Mesenchymal stem cell (in vitro differentiated cells and primary cell): ENCODE data around the gene RSPH1.
A peak's percentile ranks its signal among the peaks of the same experiment; 100 is the strongest.

Source experiments
- DNase-seq: peaks from one replicate; pipeline ENCODE4 v3.0.0-alpha.2; 2013
- H2AFZ ChIP-seq: one replicate; pipeline ENCODE4 v1.6.1; 2013; ENCODE audit warnings: low read depth, mild to moderate bottlenecking, control low read depth, inconsistent platforms, low read length, moderate library complexity
- H2AK5ac ChIP-seq: 2 replicates; pipeline ENCODE4 v1.6.1; 2013; ENCODE audit warnings: low read length, moderate library complexity, mild to moderate bottlenecking, inconsistent platforms; ENCODE audit not compliant: severe bottlenecking
- H2BK120ac ChIP-seq: one replicate; pipeline ENCODE4 v1.6.1; 2013; ENCODE audit warnings: low read depth, mild to moderate bottlenecking, inconsistent platforms, low read length, moderate library complexity
- H2BK12ac ChIP-seq, 2 experiments: one replicate each; pipeline ENCODE4 v1.6.1; 2013; ENCODE audit warnings: inconsistent platforms in 2 of 2, low read length in 2 of 2, mild to moderate bottlenecking in 2 of 2, moderate library complexity in 2 of 2, control low read depth in 1 of 2
- H2BK15ac ChIP-seq: one replicate; pipeline ENCODE4 v1.6.1; 2013; ENCODE audit warnings: mild to moderate bottlenecking, low read depth, inconsistent platforms; ENCODE audit not compliant: poor library complexity, severe bottlenecking
- H2BK5ac ChIP-seq: 2 replicates; pipeline ENCODE4 v1.6.1; 2013; ENCODE audit warnings: low read depth, mild to moderate bottlenecking, low read length, control low read depth, inconsistent platforms; ENCODE audit not compliant: poor library complexity, severe bottlenecking
- H3K14ac ChIP-seq, 2 experiments: one replicate each; pipeline ENCODE4 v1.6.1; 2013; ENCODE audit warnings: inconsistent platforms in 2 of 2, low read length in 2 of 2, control low read depth in 1 of 2, mild to moderate bottlenecking in 1 of 2, moderate library complexity in 1 of 2
- H3K18ac ChIP-seq, 2 experiments: one replicate each; pipeline ENCODE4 v1.6.1; 2013; ENCODE audit warnings: inconsistent platforms in 2 of 2, low read length in 2 of 2, control low read depth in 1 of 2, low read depth in 1 of 2, mild to moderate bottlenecking in 1 of 2
- H3K23ac ChIP-seq, 2 experiments: one replicate each; pipeline ENCODE4 v1.6.1; 2013; ENCODE audit warnings: inconsistent platforms in 2 of 2, low read length in 2 of 2, mild to moderate bottlenecking in 2 of 2, moderate library complexity in 2 of 2, control low read depth in 1 of 2
- H3K27ac ChIP-seq: 2 replicates; pipeline ENCODE4 v1.5.1; 2013; ENCODE audit warnings: mild to moderate bottlenecking, moderate library complexity, low read length, control low read depth, inconsistent platforms; ENCODE audit not compliant: poor library complexity, severe bottlenecking
- H3K27me3 ChIP-seq, 2 experiments: 2 replicates each; pipeline versions ENCODE4 v1.6.1 to v1.7.0; 2013; ENCODE audit warnings: low read length in 2 of 2, mild to moderate bottlenecking in 2 of 2, moderate library complexity in 2 of 2, control low read depth in 1 of 2, inconsistent platforms in 1 of 2; ENCODE audit not compliant: control insufficient read depth in 1 of 2, insufficient read depth in 1 of 2
- H3K36me3 ChIP-seq, 2 experiments: 2 replicates each; pipeline versions ENCODE4 v1.6.1 to v1.7.0; 2013; ENCODE audit warnings: low read length in 2 of 2, control low read depth in 1 of 2, inconsistent platforms in 1 of 2, low read depth in 1 of 2, mild to moderate bottlenecking in 1 of 2; ENCODE audit not compliant: insufficient read depth in 2 of 2, control insufficient read depth in 1 of 2
- H3K4ac ChIP-seq, 2 experiments: one replicate each; pipeline ENCODE4 v1.6.1; 2013; ENCODE audit warnings: inconsistent platforms in 2 of 2, low read length in 2 of 2, mild to moderate bottlenecking in 2 of 2, moderate library complexity in 2 of 2, control low read depth in 1 of 2, low read depth in 1 of 2
- H3K4me1 ChIP-seq: 2 replicates; pipeline ENCODE4 v1.6.1; 2013; ENCODE audit warnings: low read depth, low read length, control low read depth; ENCODE audit not compliant: control insufficient read depth, insufficient read depth
- H3K4me2 ChIP-seq: 2 replicates; pipeline ENCODE4 v1.6.1; 2013; ENCODE audit warnings: low read length, mild to moderate bottlenecking, inconsistent platforms; ENCODE audit not compliant: poor library complexity, severe bottlenecking
- H3K4me3 ChIP-seq, 2 experiments: 2 replicates each; pipeline versions ENCODE4 v1.5.1 to v1.7.0; 2013; ENCODE audit warnings: low read length in 2 of 2, mild to moderate bottlenecking in 2 of 2, control low read depth in 1 of 2, low read depth in 1 of 2; ENCODE audit not compliant: insufficient read depth in 1 of 2
- H3K79me1 ChIP-seq: replicated peaks from 2 replicates; pipeline ENCODE4 v1.6.1; 2013; ENCODE audit warnings: mild to moderate bottlenecking, control low read depth, low read length, inconsistent platforms; ENCODE audit not compliant: poor library complexity, severe bottlenecking
- H3K9ac ChIP-seq: 2 replicates; pipeline ENCODE4 v1.7.0; 2013; ENCODE audit warnings: mild to moderate bottlenecking, low read length, moderate library complexity
- H3K9me3 ChIP-seq: 2 replicates; pipeline ENCODE4 v1.7.0; 2013; ENCODE audit warnings: mild to moderate bottlenecking, low read length; ENCODE audit not compliant: control insufficient read depth
- H4K8ac ChIP-seq: one replicate; pipeline ENCODE4 v1.6.1; 2013; ENCODE audit warnings: inconsistent platforms, mild to moderate bottlenecking, low read length, moderate library complexity
- H4K91ac ChIP-seq: one replicate; pipeline ENCODE4 v1.6.1; 2013; ENCODE audit warnings: mild to moderate bottlenecking, low read length, inconsistent platforms
- WGBS: methylation state at CpG from one replicate; pipeline ENCODE4 v1.1.7; 2013; ENCODE audit warnings: mixed read lengths; 5-methylcytosine and 5-hydroxymethylcytosine counted together

The RSPH1 gene

DNA sequence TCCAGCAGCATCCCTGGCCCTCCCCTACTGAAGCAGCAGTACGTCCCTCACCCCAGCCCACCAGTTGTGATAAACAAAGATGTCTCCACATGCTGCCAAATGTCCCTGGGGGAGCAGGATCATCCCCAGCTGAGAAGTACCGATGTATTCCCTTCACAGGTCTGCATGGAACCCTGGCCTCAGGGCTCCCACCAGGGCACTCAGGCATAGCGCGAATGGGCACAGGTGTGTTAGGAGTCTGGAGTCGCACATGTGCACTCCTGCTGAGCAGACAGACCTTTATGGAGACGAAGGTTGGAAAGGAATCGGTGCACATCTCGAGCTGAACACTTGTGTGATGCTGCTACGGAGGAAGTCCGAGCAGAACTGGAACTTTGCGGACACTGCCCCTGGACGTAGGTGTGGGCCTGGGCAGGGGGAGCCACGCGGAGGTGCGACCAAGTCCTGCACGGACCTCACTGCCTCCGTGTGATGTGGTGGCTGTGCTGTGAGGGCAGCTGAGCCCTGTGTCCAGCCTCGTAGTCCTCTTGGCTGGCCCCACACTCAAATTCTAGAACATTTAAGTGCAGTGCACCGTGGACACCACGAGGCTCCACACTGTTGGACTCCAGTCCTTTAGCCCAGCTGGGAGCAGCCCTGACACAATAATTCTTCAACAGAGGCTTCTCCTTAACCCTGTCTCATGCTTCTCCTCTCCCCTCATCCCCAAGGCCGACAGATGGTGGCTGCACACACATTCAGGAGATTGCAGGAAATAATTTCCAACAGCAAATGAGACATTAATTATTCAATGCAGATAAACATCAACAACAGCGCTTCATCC is 43.4 kb downstream of the RSPH1 start:
- Histone ChIP-seq H2AK5ac (peak overlapping the region; percentile 47), H3K14ac (no peak overlapping the region), H3K27ac (no peak overlapping the region), H2BK12ac (no peak overlapping the region), H2BK5ac (no peak overlapping the region), H2AFZ (no peak overlapping the region), H4K8ac (no peak overlapping the region), H3K18ac (no peak overlapping the region), H3K4ac (no peak overlapping the region), H2BK15ac (no peak overlapping the region), H3K79me1 (no peaks in the 10 kb centered on the region), H3K4me1 (peaks cover 36% of the 10 kb centered on the region), H4K91ac (no peak overlapping the region), H3K9me3 (no peaks in the 10 kb centered on the region), H3K27me3 (peaks cover 0 to 48% of the 10 kb centered on the region in 2 experiments), H3K4me2 (no peak overlapping the region), H3K9ac (no peak overlapping the region), H2BK120ac (no peak overlapping the region), H3K4me3 (no peak overlapping the region), H3K36me3 (no peaks in the 10 kb centered on the region), H3K23ac (no peak overlapping the region)
- no peak for DNase-seq
- WGBS: 88% methylated on average over 22 of the region's 22 CpGs

DNA sequence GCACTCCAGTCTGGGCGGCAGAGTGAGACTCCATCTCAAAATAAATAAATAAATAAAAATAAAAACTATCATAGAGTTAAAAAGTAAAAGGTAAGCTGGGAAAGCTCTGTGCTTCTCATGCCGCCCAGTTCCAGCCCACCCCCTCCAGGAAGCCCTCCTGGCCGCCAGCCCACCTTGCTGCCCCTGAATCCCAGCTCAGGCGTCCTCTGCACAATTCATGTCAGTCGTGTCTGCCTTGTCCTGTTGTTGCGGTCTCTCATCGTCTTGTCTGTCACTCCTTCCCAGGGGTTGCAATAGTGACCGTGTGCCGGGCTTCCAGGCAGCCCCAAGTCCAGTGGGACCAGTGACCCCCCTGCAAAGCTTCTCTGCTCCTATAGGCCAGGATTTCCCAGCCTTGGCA is 44.1 kb downstream of the RSPH1 start:
- Histone ChIP-seq H3K4me3 (no peak overlapping the region), H3K27me3 (peaks cover 0 to 53% of the 10 kb centered on the region in 2 experiments), H3K18ac (no peak overlapping the region), H2BK5ac (no peak overlapping the region), H3K23ac (no peak overlapping the region), H3K79me1 (no peaks in the 10 kb centered on the region), H3K9me3 (no peaks in the 10 kb centered on the region), H3K4me1 (peaks cover 36% of the 10 kb centered on the region), H2AFZ (no peak overlapping the region), H3K36me3 (no peaks in the 10 kb centered on the region), H3K9ac (no peak overlapping the region), H2BK15ac (no peak overlapping the region), H3K27ac (no peak overlapping the region), H2AK5ac (peak overlapping the region; percentile 33), H3K4ac (no peak overlapping the region), H2BK12ac (no peak overlapping the region), H3K4me2 (no peak overlapping the region), H4K8ac (no peak overlapping the region), H2BK120ac (no peak overlapping the region), H3K14ac (no peak overlapping the region), H4K91ac (no peak overlapping the region)
- WGBS: 93% methylated on average over 8 of the region's 9 CpGs
- DNase-seq: no peak

DNA sequence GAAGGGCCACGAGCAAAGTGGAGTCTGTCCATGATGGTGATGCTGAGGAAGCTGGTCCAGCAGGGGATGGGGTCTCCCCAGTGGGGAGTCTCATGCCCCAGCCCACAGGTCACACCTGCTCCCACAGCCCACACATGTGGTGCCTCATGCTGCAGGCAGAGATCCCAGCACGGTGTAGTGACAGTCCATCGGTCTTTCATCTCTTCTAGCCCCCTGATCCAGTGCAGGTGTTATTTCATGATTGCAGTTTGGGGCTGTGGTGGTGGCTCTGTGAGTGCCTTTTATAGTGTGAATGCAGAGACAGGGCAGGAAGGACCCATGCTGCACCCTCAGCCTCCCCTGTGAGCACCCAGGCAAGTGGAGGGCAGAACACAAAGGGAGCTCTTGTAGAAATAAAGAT is 47.3 kb downstream of the RSPH1 start:
- DNase-seq: no peak
- 83% methylated on average over 3 of the region's 3 CpGs for WGBS
- Histone ChIP-seq H3K23ac (no peak overlapping the region), H3K4me3 (no peak overlapping the region), H3K4me2 (no peak overlapping the region), H2AFZ (no peak overlapping the region), H3K14ac (no peak overlapping the region), H3K9ac (no peak overlapping the region), H2BK120ac (no peak overlapping the region), H3K79me1 (no peaks in the 10 kb centered on the region), H3K9me3 (no peaks in the 10 kb centered on the region), H3K27me3 (peaks cover 3 to 55% of the 10 kb centered on the region in 2 experiments), H3K18ac (no peak overlapping the region), H2BK15ac (no peak overlapping the region), H2AK5ac (no peak overlapping the region), H3K4ac (no peak overlapping the region), H3K36me3 (no peaks in the 10 kb centered on the region), H4K91ac (no peak overlapping the region), H3K27ac (no peak overlapping the region), H3K4me1 (peaks cover 31% of the 10 kb centered on the region), H2BK5ac (no peak overlapping the region), H2BK12ac (no peak overlapping the region), H4K8ac (no peak overlapping the region)

GRCh38 chr21:42447732-42448131 is 48.3 kb downstream of the RSPH1 start:
- H2AK5ac ChIP-seq: no peak overlapping the region
- no peak overlapping the region for H3K9ac ChIP-seq
- no peak overlapping the region for H2AFZ ChIP-seq
- no peak overlapping the region for H3K4ac ChIP-seq
- no peak overlapping the region for H3K4me3 ChIP-seq
- peaks cover 23% of the 10 kb centered on the region for H3K4me1 ChIP-seq
- H3K14ac ChIP-seq: no peak overlapping the region
- H3K4me2 ChIP-seq: no peak overlapping the region
- H4K8ac ChIP-seq: no peak overlapping the region
- no peaks in the 10 kb centered on the region for H3K36me3 ChIP-seq
- no peak overlapping the region for H2BK5ac ChIP-seq
- no peak overlapping the region for H2BK120ac ChIP-seq
- peaks cover 8 to 45% of the 10 kb centered on the region in 2 experiments for H3K27me3 ChIP-seq
- no peak overlapping the region for H3K23ac ChIP-seq
- no peak overlapping the region for H3K18ac ChIP-seq
- H2BK15ac ChIP-seq: no peak overlapping the region
- WGBS: 90% methylated on average over 10 of the region's 10 CpGs
- no peaks in the 10 kb centered on the region for H3K9me3 ChIP-seq
- no peak for DNase-seq
- no peaks in the 10 kb centered on the region for H3K79me1 ChIP-seq
- no peak overlapping the region for H2BK12ac ChIP-seq
- H4K91ac ChIP-seq: no peak overlapping the region
- H3K27ac ChIP-seq: no peak overlapping the region
